GM18508 (cell line): Measurements from ENCODE around the gene TBL1Y.
"Not testable (repeated sequence)": the region's sequence is repeated elsewhere in the genome, so short reads cannot be mapped to it uniquely, and the experiment has no call there.

Experiments
- ATAC-seq: cut with Tn5 transposase; IDR thresholded peaks from one replicate; pipeline ENCODE4 v1.9.1; 2021; ENCODE audit warnings: moderate number of reproducible peaks; ENCODE audit not compliant: insufficient read depth, unreplicated experiment

Gene TBL1Y

DNA sequence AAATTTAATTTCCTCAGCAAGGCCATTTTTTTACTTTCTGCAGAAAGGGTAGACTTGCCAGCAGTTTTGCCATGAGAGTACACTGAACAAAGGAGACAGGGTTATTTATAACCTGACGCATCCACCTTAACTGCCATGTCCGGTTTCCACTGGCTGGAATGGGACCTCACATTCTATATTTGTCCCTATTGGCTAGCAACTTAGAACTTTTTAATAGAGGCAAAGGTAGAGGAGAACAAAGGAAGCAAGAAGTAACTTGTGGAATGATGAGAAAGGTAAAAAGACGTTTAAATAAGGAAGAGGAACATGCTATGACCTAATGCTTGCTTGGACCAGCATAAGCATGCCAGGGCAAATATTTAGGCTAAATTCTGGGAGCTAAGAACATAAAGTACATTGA, 142.0 kb downstream of the TBL1Y start:
- not testable (repeated sequence) for ATAC-seq

DNA sequence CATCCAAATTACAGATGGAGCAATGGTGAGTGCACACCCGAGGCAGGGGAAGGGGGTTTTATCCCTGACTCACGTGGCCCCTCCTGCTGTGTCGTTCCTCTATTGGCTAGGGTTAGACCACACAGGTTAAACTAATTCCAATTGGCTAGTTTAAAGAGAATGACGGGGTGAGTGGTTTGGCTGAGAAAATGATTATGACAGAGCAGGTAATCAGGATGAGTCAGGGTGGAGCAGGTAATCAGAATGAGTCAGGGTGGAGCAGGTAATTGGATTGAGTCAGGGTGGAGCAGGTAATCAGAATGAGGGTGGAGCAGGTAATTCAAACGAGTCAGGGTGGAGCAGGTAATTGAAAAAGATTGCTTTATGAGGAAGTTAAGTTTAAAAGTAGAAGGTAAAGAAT, 146.4 kb downstream of the TBL1Y start:
- ATAC-seq, result no peak

DNA sequence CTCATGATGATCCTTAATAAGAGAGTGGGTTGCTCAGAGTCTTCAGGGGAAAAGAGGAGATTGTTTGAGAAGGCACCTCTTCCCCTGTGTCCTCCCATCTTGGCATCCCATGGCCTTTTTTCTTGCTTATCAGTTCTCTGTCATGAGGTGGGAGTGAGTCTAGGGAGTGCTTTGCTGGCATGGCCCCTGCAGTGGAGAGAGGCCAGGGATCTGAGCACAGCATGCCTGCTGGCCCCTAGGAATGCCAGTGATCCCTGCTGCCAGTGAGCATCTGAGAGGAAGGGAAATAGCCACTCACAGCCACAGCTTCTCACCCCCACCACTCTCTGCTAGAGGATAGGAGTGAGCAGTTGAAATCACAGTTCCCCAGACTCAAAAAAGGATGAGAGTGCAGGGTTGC, 168.2 kb downstream of the TBL1Y start:
- ATAC-seq, result no peak

DNA sequence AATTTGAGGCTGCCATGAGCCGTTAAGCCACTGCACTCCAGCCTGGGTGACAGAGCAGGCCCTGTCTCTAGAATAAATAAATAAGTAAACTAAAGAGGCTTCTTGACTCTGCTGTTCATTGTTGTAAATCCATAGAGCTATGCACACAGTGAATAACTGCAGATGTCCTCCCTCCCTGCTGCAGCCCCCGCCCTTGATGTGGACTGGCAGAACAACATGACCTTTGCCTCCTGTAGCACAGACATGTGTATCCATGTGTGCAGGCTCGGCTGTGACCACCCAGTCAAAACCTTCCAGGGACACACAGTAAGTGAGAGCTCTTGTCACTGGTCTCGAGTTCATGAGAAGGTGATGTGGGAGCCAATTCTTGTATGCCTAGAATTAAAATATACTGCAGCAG, 170.1 kb downstream of the TBL1Y start:
- ATAC-seq, result not testable (repeated sequence)

DNA sequence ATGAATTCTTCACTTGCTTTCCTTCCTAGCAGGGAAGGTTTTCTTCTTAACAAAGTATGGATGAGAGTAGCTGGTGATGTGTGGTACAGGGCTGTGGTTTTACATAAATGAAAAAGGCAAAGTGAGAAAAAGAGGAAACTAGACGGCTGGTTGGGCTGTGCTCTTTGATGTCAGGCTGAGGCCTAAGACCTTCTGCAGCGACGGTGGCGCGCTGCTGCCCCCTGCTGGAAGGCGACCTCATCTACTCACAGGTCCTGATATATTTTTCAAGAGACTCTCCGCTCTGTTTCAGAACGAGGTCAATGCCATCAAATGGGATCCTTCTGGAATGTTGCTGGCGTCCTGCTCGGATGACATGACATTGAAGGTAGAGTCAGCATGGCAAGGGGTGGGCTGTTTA, 175.1 kb downstream of the TBL1Y start:
- ATAC-seq, result no peak

DNA sequence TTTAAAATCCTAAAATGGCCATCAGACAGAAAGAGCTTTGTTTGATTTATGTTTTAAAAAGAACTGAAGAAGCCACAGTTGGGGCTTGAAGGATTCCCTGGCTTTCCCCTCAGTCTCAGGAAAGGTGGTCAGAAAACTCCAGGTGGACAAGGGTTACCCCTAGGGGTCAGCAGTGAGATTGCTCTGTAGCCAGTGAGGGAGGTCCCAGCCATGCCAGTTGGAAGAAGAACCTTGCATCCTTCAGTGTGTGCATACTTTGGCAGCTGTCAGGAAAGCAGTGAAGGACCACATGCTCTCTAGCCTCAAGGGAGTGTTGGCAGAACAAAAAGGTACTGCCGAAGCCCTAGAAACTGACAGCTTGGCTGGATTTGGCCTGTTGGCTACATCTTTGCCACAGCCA, 182.3 kb downstream of the TBL1Y start:
- ATAC-seq, result no peak

DNA sequence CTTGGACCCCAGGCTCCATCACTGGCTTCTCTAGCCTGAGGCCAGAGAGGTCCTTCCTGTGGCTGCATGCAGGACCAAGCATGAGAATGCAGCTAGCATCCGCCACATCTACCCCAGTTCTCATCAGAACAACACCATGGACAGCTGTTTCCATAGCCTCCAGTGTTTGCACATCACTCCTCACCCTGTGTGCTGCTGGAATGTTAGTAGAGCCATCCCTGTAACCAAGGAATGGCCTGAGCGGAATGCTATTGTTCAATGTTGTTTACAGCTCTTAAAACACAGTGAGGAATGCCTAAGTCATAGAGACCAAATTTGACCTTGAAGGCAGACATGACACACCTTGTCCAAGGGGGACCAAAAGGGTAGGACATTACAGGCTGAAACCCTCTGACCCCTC, 183.9 kb downstream of the TBL1Y start:
- no peak for ATAC-seq

DNA sequence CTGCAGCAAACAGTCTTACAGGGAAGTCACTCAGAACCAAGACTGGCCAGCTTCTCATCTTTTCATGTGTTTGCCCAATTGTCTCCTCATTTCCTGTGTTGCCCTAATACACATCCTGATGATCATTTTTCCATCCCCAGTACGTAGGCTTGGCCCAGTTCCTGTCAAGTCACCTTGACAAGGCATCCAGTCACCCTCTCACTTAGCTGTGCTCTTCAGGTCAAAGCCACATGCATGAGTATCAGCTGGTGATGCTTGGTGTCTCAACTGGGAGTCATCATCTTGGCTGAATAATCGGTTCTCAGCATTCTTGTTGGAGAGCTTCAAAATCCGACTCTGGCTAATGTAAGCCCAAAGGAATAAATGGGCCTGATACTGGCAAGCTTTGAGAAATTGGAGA, 186.5 kb downstream of the TBL1Y start:
- no peak for ATAC-seq

DNA sequence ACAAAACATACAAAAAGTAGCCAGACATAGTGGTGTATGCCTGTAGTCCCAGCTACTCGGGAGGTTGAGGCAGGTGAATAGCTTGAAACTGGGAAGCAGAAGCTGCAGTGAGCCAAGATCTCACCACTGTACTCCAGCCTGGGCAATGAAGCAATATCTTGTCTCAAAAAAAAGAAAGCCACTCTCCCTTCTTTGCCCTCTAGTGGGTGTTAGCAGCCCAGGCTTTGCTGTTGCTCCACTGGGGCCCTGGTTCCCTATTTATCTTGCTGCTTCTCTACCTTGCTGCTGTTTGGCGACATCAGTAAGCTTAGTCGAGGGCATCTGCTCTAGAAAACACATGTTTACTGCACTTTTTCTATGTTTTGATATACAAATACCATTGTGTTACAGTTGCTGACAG, 189.2 kb downstream of the TBL1Y start:
- ATAC-seq, result no peak

DNA sequence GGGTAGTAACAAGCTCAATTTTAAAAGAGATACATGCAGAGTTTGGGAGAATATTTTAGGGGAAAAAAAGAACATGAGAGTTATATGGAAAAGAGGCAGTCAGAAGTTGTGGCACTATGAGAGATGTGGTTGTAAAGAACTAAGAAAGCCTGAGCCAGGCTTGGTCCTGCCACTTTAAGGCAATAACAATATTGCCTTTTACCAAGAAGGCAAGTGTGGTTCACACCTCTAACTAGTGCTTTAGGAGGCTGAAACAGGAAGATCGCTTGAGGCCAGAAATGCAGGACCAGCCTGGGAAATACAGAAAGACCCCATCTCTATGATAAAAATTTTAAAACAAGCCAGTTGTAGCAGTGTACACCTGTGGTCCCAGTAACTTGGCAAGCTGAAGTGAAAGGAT, 192.2 kb downstream of the TBL1Y start:
- no peak for ATAC-seq

DNA sequence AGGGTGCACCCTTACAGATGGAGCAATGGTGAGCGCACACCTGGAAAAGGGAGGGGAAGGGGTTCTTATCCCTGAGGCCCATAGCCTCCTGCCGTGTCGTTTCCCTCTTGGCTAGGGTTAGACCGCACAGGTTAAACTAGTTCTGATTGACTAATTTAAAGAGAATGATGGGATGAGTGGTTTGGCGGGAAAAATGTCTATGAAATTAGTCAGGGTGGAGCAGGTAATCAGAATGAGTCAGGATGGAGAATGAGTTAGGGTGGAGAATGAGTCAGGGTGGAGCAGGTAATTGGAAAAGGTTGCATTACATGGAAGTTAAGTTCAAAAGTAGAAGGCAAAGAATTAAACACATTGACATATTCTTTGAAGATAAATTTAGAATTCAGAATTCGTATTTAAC, 196.7 kb downstream of the TBL1Y start:
- ATAC-seq, result no peak

DNA sequence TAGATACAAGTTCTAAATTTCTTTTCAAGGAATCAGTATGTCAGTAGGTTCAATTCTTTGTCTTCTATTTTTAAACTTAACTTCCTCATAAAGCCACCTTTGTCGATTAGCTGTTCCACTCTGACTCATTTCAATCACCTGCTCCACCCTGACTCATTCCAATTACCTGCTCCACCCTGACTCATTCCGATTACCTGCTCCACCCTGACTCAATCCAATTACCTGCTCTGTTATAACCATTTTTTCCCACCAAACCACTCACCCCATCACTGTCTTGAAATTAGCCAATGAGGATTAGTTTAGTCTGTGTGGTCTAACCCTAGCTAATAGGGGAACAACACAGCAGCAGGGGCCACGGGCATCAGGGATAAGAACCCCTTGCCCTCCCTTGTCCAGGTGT, 199.6 kb downstream of the TBL1Y start:
- ATAC-seq, result no peak

DNA sequence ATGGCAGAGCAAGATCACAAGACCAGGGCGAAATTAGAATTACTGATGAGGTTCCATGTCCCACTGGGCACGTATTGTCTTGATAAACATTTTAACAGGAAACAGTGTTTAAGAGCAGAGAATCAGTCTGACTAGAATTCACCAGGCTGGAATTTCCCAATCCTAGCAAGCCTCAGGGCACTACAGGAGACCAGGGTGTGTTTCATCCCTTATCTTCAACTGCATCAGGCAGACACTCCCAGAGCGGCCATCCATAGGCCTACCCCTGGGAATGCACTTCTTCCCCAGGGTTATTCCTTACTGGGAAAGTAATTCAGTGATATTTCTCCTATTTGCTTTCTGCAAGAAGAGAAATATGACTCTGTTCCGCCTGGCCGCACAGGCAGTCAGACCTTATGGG, 205.4 kb downstream of the TBL1Y start:
- ATAC-seq, result no peak

DNA sequence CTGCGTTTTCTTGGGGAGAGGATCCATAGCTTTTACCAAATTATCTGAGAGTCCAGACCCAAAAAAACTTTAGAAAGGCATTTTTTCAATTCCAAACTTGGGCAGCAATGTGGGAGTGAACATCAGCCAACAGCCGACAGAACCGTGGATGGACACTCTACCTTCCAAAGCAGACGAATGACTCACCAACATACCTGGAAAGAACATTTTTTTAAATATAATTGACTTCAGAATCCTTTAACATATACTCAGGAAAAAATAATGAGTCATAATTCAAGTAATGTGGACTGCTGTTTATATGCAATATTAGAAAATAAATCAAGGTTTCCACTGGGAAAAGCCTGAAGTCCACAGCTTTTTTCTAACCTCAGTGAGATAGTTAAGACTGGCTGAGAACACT, 211.7 kb downstream of the TBL1Y start:
- no peak for ATAC-seq

DNA sequence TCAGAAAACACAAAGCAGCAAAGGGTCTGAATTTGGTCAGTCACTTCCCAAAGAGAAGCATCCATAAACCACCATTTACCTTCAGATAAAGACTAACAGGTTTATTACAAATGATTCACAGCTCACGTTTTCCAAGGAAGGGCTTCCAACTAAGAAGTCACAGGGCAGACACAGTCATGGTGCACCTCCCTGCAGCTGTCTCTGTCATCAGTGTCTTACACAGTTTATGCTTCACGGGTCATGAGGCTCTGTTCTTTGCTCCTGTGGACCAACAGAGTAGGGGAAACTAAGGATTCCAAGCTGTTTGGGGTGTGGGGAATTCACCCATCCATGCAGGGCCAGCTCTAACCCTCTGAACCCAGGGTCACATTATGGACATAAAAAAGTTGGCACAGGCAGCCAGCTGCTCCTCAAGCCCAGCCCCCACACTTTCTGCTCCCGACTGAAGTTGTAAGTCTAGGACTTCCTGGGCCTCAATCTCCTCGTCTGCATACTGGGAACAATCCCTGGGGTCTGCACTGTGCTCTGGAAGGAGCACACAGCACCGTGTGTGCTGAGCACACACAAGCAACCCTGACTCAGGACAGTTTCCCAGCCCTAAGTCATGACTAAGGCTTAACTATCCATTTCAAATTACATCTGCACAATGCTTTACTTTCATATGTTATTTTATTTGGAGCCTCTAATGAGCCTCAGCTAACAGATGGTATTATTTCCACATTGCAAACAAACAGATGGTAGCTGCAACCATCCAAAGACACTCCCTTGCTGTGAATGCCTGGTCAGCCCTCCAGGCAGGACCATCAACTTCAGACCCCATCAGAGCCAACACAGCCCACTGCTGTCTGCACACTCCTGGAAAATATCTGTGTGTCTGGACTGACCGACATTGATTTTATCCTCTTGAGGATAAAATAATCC, 214.9 kb downstream of the TBL1Y start:
- ATAC-seq, result no peak

DNA sequence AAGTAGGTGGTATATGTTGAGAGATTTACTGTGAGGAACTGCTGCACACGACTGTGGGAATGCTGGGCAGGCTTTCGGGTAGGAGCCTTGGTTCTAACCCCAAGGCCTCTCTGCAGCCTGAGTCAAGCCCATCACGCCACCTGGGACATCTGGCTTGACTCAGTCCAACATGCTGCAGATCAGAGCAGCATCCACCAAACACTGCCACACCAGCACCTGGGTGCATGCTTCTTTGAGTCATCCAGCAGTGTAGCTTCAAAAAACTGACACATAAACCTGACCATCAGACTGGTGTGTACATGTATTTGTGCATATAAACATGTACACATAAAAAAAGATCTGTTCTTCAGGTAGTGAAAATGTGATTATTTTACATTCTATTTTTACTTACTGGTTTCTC, 217.7 kb downstream of the TBL1Y start:
- no peak for ATAC-seq
